Natural killer cell (primary cell): ENCODE data around the gene SPRY1. TPM values are rescaled to one million over a fixed set of nuclear protein-coding genes. Genes with fewer than 3 reads are reported as not detected.

Experiments used
- ATAC-seq, 3 donors: fragments of 150-1000 bp in 2 of 3; fragments of 200-7000 bp in 1 of 3; cut with Tn5 transposase; 1 replicate in 1 of 3; 2 replicates in 2 of 3; pipeline ENCODE4 v1.10.0; 2021; ENCODE audit warnings: mild to moderate bottlenecking in 2 of 3, moderate library complexity in 2 of 3
- DNase-seq, 2 donors: peaks; one replicate each; pipeline versions ENCODE4 v3.0.0 to v3.0.0-alpha.2; 2013 to 2021; ENCODE audit warnings: mixed read lengths in 1 of 2
- H3K27ac ChIP-seq: one replicate; pipeline ENCODE4 v1.5.1; 2013; ENCODE audit warnings: mild to moderate bottlenecking, low read length
- H3K27me3 ChIP-seq: one replicate; pipeline ENCODE4 v1.6.1; 2013; ENCODE audit warnings: low read length; ENCODE audit not compliant: control insufficient read depth, insufficient read depth
- H3K36me3 ChIP-seq: one replicate; pipeline ENCODE4 v1.6.1; 2013; ENCODE audit warnings: low read length; ENCODE audit not compliant: control insufficient read depth, insufficient read depth
- H3K4me1 ChIP-seq: one replicate; pipeline ENCODE4 v1.6.1; 2013; ENCODE audit warnings: low read length; ENCODE audit not compliant: control insufficient read depth, insufficient read depth
- H3K4me3 ChIP-seq: one replicate; pipeline ENCODE4 v1.5.1; 2013; ENCODE audit warnings: low read length
- H3K9me3 ChIP-seq: one replicate; pipeline ENCODE4 v1.6.1; 2013; ENCODE audit warnings: low read length; ENCODE audit not compliant: control insufficient read depth, insufficient read depth
- H3K27ac Mint-ChIP-seq, 2 donors: one replicate each; pipeline ENCODE4 v1.8.0; 2022; ENCODE audit warnings: mild to moderate bottlenecking in 2 of 2, mixed read lengths in 2 of 2, moderate library complexity in 1 of 2
- H3K27me3 Mint-ChIP-seq, 2 donors: one replicate each; pipeline ENCODE4 v1.8.0; 2022; ENCODE audit warnings: low read depth in 2 of 2, mixed read lengths in 2 of 2
- H3K36me3 Mint-ChIP-seq: one replicate; pipeline ENCODE4 v1.8.0; 2022; ENCODE audit warnings: mixed read lengths
- H3K4me1 Mint-ChIP-seq, 2 donors: one replicate each; pipeline ENCODE4 v1.8.0; 2022; ENCODE audit warnings: mixed read lengths in 2 of 2
- H3K4me3 Mint-ChIP-seq: one replicate; pipeline ENCODE4 v1.8.0; 2022; ENCODE audit warnings: mild to moderate bottlenecking, moderate library complexity, mixed read lengths
- H3K9me3 Mint-ChIP-seq, 2 donors: one replicate each; pipeline ENCODE4 v1.8.0; 2022; ENCODE audit warnings: mixed read lengths in 2 of 2
- CTCF ChIP-seq: fragments of 200-600 bp; IDR thresholded peaks from one replicate; pipeline ENCODE4 v1.8.0; 2022; ENCODE audit warnings: antibody characterized with exemption
- WGBS: methylation state at CpG from one replicate; pipeline ENCODE4 v1.1.7; 2013; ENCODE audit warnings: missing lambda C conversion rate; ENCODE audit not compliant: insufficient coverage; 5-methylcytosine and 5-hydroxymethylcytosine counted together
- intact Hi-C: fragments of 100-400 bp; cut with micrococcal nuclease; formaldehyde crosslinking; loops from one replicate; pipeline ENCODE4 v1.14.2; 2022
- total RNA-seq, 4 donors: library from RNA; stranded (reverse); fragments of 120-200 nt in 1 of 4; gene quantifications; one replicate each; pipeline versions ENCODE4 v1.2.3 to v1.2.4, GENCODE V29; 2013 to 2022

The SPRY1 gene
- total RNA-seq, 3 donors from 2014 or later (not counting 1 experiment from before 2014, with no cell fraction given) = 8.7 to 9.8 (median 9.5) TPM

- H3K27ac Mint-ChIP-seq = no peak overlapping the region
- H3K4me1 ChIP-seq = no peaks in the 10 kb centered on the region
- no peaks in the 10 kb centered on the region for H3K27me3 Mint-ChIP-seq
- intact Hi-C loops = no loop called here
- H3K27ac ChIP-seq = no peak overlapping the region
- DNase-seq (no peak), ATAC-seq (no peak)
- no peaks in the 10 kb centered on the region for H3K27me3 ChIP-seq
- H3K4me1 Mint-ChIP-seq = no peaks in the 10 kb centered on the region
- no peaks in the 10 kb centered on the region for H3K36me3 ChIP-seq
- no peaks in the 10 kb centered on the region for H3K9me3 Mint-ChIP-seq
- H3K4me3 Mint-ChIP-seq = no peak overlapping the region
- H3K9me3 ChIP-seq = no peaks in the 10 kb centered on the region
- H3K36me3 Mint-ChIP-seq = no peaks in the 10 kb centered on the region
- no peak for TF ChIP-seq CTCF
- WGBS = 100% methylated on average over 5 of the region's 7 CpGs
- no peak overlapping the region for H3K4me3 ChIP-seq
Observed at GRCh38 chr4:123433573-123433972, 37.0 kb downstream of the SPRY1 start.

GRCh38 chr4:123433976-123434375 is 37.4 kb downstream of the SPRY1 start:
- no peaks in the 10 kb centered on the region for H3K27me3 Mint-ChIP-seq
- no peaks in the 10 kb centered on the region for H3K4me1 ChIP-seq
- 91% methylated on average over 9 of the region's 9 CpGs for WGBS
- H3K4me1 Mint-ChIP-seq = no peaks in the 10 kb centered on the region
- H3K27ac Mint-ChIP-seq = no peak overlapping the region
- H3K36me3 Mint-ChIP-seq = no peaks in the 10 kb centered on the region
- no peak overlapping the region for H3K27ac ChIP-seq
- intact Hi-C loops = no loop called here
- no peak overlapping the region for H3K4me3 ChIP-seq
- ATAC-seq (no peak), DNase-seq (no peak)
- no peak overlapping the region for H3K4me3 Mint-ChIP-seq
- no peaks in the 10 kb centered on the region for H3K36me3 ChIP-seq
- H3K27me3 ChIP-seq = no peaks in the 10 kb centered on the region
- TF ChIP-seq CTCF = no peak
- no peaks in the 10 kb centered on the region for H3K9me3 ChIP-seq
- H3K9me3 Mint-ChIP-seq = no peaks in the 10 kb centered on the region

- H3K27ac ChIP-seq = no peak overlapping the region
- TF ChIP-seq CTCF = no peak
- H3K4me1 ChIP-seq = no peaks in the 10 kb centered on the region
- Mint-ChIP-seq H3K27ac (no peak overlapping the region), H3K4me1 (no peaks in the 10 kb centered on the region), H3K4me3 (no peak overlapping the region), H3K27me3 (no peaks in the 10 kb centered on the region), H3K36me3 (no peaks in the 10 kb centered on the region), H3K9me3 (no peaks in the 10 kb centered on the region)
- DNase-seq (no peak), ATAC-seq (no peak)
- WGBS = 94% methylated on average over 43 of the region's 43 CpGs
- H3K9me3 ChIP-seq = no peaks in the 10 kb centered on the region
- H3K36me3 ChIP-seq = no peaks in the 10 kb centered on the region
- H3K4me3 ChIP-seq = no peak overlapping the region
- intact Hi-C loops = no loop called here
- no peaks in the 10 kb centered on the region for H3K27me3 ChIP-seq
Observed at GRCh38 chr4:123435246-123436113, 38.9 kb downstream of the SPRY1 start.

GRCh38 chr4:123438031-123438430 is 41.4 kb downstream of the SPRY1 start:
- no peak overlapping the region for H3K4me3 Mint-ChIP-seq
- Histone ChIP-seq H3K4me1 (no peaks in the 10 kb centered on the region), H3K27me3 (no peaks in the 10 kb centered on the region), H3K4me3 (no peak overlapping the region), H3K9me3 (no peaks in the 10 kb centered on the region), H3K36me3 (no peaks in the 10 kb centered on the region), H3K27ac (no peak overlapping the region)
- H3K36me3 Mint-ChIP-seq = no peaks in the 10 kb centered on the region
- H3K4me1 Mint-ChIP-seq = no peaks in the 10 kb centered on the region
- H3K27ac Mint-ChIP-seq = no peak overlapping the region
- ATAC-seq (no peak), DNase-seq (no peak)
- intact Hi-C loops = no loop called here
- no peaks in the 10 kb centered on the region for H3K27me3 Mint-ChIP-seq
- no peak for TF ChIP-seq CTCF
- H3K9me3 Mint-ChIP-seq = no peaks in the 10 kb centered on the region
- 63% methylated on average over 3 of the region's 3 CpGs for WGBS
